Measurements from ENCODE around the gene RNLS.

The RNLS gene

GRCh38 chr10:88551246-88551645 lies 31.9 kb downstream of the RNLS start:
- no peak for DNase-seq

DNA sequence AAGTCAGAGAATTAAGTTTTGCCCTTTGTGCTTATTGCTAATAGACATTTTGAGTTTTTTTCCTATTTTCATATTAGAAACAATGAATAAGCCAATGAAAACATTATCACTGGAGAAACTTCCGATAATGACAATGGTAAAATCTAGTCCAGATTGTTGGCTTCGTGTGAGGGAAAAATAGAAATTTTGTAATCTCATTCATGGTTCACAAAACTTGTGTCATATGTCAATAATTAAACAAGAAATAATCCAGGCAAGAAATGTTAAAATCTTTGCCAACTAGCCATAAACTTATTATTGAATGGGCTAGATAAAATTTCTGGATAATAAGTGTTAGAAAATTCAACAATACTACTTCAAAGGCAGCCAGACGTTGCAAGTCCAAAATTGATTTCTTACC lies 36.6 kb downstream of the RNLS start:
- peak; percentile 21 for DNase-seq

- no peak for DNase-seq
These were observed 37.8 kb downstream of the RNLS start for GRCh38 chr10:88545359-88545758.

GRCh38 chr10:88544140-88544870 lies 38.8 kb downstream of the RNLS start:
- DNase-seq = no peak

- DNase-seq = no peak
These were observed 40.6 kb downstream of the RNLS start for GRCh38 chr10:88542522-88542921.

GRCh38 chr10:88541116-88541626 lies 41.9 kb downstream of the RNLS start:
- no peak for DNase-seq

- DNase-seq = peak; percentile 49
These were observed 42.8 kb downstream of the RNLS start for GRCh38 chr10:88540351-88540750.

GRCh38 chr10:88538048-88538447 lies 45.1 kb downstream of the RNLS start:
- DNase-seq = no peak

DNA sequence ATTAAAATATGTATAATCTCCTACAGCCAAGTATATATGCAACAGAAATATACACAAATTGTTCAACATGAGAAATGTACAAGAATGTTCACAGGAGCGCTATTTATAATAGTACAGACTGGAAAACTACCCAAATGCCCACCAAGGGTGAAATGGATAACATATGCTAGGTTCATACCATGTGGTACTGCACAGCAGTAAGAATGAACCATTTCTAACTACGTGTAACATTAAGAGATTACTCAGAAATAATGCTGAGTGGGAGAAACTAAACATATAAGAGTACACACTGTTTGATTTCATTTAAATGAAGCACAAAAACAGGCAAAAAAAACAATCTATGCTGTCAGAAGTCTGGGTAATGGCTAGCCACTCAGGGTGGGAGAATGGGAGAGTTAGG lies 45.8 kb downstream of the RNLS start:
- no peak for DNase-seq

- no peak for DNase-seq
These were observed 46.7 kb downstream of the RNLS start for GRCh38 chr10:88536437-88536836.

- DNase-seq = no peak
These were observed 48.9 kb downstream of the RNLS start for GRCh38 chr10:88534072-88534665.

DNA sequence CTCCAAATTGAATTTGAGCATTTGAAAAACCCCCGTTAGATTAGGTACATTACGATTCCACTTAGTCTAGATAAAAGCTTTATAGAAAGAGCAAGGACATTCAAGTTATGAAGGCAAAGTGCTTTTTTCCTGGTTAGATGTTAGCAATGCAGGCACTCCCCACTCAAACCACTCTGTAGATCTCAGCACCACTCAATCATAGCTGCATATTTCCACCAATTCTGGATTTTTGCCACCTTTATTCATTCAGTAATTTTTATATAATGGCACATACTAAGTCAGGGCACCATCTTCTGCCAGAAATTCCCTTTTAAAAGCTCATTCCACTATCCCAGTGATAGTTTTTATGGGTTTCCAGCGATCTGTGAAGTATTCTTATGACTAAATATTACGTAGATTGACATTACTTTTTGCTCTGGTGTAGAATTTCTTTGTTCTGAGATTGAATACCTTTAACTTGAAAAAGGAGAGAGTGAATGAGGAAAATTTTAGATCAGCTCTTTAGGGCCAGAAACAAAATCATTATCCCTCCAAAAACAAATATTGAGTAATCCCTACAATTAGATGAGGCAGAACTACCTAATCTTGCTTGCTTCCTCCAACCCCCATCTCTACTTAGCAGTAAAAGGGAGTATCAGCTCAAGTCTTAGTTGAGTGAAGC lies 51.6 kb downstream of the RNLS start:
- DNase-seq = no peak

DNA sequence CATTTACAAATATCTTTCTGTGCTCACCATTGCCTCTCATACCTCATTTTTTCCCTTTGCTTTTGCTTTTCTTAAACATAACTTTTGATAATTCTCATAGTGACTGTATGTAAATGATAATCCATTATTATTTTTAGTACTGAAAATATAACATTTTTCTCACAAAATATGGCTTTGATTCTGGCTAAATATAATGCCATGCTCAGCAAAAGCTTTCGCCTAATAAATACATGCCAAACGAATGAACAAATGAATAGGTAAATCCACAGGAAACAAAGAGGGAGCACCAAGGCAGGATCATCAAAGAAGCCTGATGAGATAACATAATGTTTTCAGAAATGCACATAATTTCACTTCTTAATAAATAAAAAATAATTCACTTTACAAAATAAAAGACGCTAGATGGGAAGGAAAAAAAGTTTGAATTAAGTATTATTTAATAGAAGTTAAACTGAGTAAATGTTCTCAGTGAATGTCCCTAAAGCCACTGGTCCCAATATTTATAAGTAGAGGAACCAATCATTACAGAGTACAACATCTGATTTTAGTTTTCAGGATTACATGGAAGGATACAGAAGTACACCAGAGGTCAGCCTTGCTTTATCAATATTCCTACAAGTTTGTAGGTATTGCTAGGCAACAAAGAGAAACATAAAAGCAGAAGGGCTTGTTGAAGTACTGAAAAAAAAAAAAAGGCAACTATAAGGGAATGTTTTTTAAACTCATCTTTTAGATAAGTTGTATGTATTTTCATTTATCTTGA lies 52.3 kb downstream of the RNLS start:
- DNase-seq = no peak

DNA sequence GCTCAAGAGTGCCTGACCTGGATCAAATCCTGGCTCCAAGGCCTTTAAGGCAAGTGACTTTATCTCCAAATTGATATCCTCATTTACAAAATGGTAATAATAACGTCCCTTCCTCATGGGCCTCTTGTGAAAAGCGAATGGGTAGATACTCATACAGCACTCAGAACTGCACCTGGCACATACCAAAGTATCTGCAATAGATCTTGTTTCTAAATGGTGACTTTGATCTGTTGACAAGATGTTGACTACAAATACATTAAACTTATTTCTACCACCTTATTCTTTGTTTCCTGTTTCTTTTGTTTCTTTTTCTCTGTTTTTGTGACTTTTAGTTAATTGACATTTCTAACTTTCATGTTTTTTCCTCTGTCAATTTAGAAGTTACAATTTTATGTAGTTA lies 53.0 kb downstream of the RNLS start:
- no peak for DNase-seq

- no peak for DNase-seq
These were observed 54.1 kb downstream of the RNLS start for GRCh38 chr10:88528806-88529570.

DNA sequence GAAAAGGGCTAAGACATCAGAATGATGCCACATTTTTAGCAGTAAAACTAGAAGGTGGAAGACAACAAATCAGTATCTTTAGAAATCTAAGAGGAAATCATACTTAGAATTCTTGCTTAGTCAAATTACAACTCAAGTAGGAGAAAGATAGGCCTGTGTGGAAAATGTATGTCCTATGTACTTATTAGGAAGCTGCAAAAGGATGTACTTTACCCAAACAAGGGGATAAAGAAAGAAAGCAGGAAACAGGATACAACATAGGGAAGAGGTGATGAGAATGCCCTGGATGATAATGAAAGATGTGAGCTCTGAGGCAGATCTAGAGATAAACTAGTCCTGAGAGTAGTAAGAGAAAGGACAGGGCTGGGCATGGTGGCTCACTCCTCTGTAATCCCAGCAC lies 54.9 kb downstream of the RNLS start:
- no peak for DNase-seq

DNA sequence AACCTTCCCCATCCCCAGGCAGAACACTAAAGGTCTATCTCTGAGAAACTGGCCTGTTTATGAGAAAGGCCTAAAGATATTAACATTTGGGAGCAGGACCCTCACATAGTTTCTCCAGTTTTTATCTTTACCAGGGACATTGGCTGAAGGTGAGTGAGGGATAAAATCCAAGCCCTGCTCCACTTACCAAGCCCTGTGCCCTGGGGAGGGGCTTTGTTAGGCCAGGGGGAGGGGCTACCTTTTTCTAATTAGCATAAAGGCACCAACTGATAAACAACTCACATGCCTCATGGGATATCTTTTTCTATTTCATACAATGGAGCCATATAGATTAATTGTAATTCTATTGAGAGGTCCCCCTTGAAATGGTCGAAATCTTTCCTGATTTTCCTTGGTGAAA lies 55.9 kb downstream of the RNLS start:
- no peak for DNase-seq

GRCh38 chr10:88526501-88527105 lies 56.5 kb downstream of the RNLS start:
- no peak for DNase-seq

DNA sequence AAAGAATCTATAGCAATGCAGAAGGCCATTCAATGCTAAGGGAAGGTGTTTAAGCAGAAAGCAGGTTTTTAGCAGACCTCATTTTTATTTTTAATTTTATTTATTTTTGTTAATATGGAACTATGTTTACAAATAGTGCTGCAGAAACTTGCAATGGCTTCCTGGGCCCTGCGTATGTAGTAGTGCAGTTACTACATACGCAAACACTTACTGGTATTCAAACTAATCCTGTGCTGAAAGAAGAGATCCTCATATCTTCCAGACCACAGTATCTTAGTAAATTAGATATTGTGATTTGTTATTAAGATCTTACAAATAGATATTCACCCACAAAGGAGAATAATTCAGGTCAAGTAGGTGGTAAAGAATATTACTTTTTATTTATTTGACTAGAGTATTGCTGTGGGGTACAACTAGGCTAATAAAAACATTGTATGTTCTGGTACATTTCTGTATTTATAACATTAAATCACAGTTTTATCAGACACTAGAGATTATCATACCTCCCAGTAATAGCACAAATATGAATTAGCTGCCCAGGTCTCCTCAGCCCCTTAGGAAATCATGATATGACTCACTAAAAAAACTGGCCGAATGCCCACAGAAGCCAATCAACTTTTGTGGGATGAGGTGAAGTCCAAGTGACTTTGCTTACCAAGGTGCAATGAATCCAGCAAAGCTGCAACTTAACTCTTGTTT lies 57.6 kb downstream of the RNLS start:
- peak; percentile 57 for DNase-seq

GRCh38 chr10:88523739-88524400 lies 59.2 kb downstream of the RNLS start:
- DNase-seq = peak; percentile 15

- no peak for DNase-seq
These were observed 60.4 kb downstream of the RNLS start for GRCh38 chr10:88522715-88523114.
